Upper lobe of right lung (tissue), 1 donor: Measurements from ENCODE around the gene ARF5. TPM values are rescaled to one million over a fixed set of nuclear protein-coding genes. Genes with fewer than 3 reads are reported as not detected.

Experiments used
- ATAC-seq: fragments of 200-7000 bp; cut with Tn5 transposase; one replicate; pipeline ENCODE4 v1.9.1; 2020; ENCODE audit warnings: mild to moderate bottlenecking, moderate library complexity
- DNase-seq: peaks from one replicate; pipeline ENCODE4 v3.0.0-alpha.2; 2020
- H3K27ac ChIP-seq: fragments of 200-600 bp; one replicate; pipeline ENCODE4 v1.8.0; 2022
- H3K27me3 ChIP-seq: fragments of 200-600 bp; one replicate; pipeline ENCODE4 v1.8.0; 2022; ENCODE audit warnings: mild to moderate bottlenecking
- H3K36me3 ChIP-seq: fragments of 200-600 bp; one replicate; pipeline ENCODE4 v1.8.0; 2022
- H3K4me1 ChIP-seq: fragments of 200-600 bp; one replicate; pipeline ENCODE4 v1.8.0; 2022
- H3K4me3 ChIP-seq: fragments of 200-600 bp; one replicate; pipeline ENCODE4 v1.8.0; 2022; ENCODE audit warnings: mild to moderate bottlenecking
- H3K9me3 ChIP-seq: fragments of 200-600 bp; one replicate; pipeline ENCODE4 v1.8.0; 2022
- intact Hi-C: fragments of 100-400 bp; cut with DNase I; formaldehyde crosslinking; loops from one replicate; pipeline ENCODE4 v1.11.0; 2022
- total RNA-seq: library from RNA; stranded (reverse); fragmentation: NEBNext Ultra II Directional; extraction: Animal tissue kit (Norgen Biotek cat#: 25700); gene quantifications from one replicate; pipeline ENCODE4 v1.2.1, GENCODE V29; 2021
- TF ChIP-seq, protein P1 (sequence below): fragments of 200-600 bp; IDR thresholded peaks from one replicate; pipeline ENCODE4 v1.8.0; 2022; ENCODE audit warnings: antibody characterized with exemption
- donor health status: DM: no; HTN: yes; CAD: no; lungs with severe emphysema.

The ARF5 gene
- total RNA-seq, 1 donor from 2014 or later, result 92.9 TPM

GRCh38 chr7:127600885-127601284 lies 12.7 kb downstream of the ARF5 start:
- DNase-seq, result no peak
- TF ChIP-seq, protein P1, sequence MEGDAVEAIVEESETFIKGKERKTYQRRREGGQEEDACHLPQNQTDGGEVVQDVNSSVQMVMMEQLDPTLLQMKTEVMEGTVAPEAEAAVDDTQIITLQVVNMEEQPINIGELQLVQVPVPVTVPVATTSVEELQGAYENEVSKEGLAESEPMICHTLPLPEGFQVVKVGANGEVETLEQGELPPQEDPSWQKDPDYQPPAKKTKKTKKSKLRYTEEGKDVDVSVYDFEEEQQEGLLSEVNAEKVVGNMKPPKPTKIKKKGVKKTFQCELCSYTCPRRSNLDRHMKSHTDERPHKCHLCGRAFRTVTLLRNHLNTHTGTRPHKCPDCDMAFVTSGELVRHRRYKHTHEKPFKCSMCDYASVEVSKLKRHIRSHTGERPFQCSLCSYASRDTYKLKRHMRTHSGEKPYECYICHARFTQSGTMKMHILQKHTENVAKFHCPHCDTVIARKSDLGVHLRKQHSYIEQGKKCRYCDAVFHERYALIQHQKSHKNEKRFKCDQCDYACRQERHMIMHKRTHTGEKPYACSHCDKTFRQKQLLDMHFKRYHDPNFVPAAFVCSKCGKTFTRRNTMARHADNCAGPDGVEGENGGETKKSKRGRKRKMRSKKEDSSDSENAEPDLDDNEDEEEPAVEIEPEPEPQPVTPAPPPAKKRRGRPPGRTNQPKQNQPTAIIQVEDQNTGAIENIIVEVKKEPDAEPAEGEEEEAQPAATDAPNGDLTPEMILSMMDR, result no peak
- H3K4me3 ChIP-seq, result no peak overlapping the region
- H3K36me3 ChIP-seq, result no peaks in the 10 kb centered on the region
- H3K4me1 ChIP-seq, result no peaks in the 10 kb centered on the region
- H3K27ac ChIP-seq, result no peak overlapping the region
- intact Hi-C loops, result no loop called here
- ATAC-seq, result no peak
- no peaks in the 10 kb centered on the region for H3K27me3 ChIP-seq
- no peaks in the 10 kb centered on the region for H3K9me3 ChIP-seq

DNA sequence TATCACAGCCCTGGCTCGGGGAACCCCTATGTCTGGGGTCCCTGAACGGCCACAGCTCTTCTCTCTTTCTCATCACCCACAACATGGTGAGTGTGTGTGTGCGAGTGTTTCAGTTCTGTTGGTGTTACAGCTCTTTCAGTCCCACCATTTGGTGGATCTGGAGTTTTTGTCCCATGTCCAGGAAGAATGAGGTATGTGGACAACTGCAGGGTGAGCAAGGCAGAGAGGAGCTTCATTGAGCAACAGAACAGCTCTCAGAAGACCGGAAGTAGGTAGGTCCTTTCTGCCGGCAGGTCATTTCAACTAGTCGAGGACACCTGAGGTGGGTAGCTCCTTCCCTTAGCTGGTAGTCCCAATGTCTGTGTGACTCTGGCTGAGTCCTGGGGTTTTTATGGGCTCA lies 20.2 kb downstream of the ARF5 start:
- Histone ChIP-seq H3K4me1 (no peaks in the 10 kb centered on the region), H3K36me3 (no peaks in the 10 kb centered on the region)
- TF ChIP-seq, protein P1, result no peak

DNA sequence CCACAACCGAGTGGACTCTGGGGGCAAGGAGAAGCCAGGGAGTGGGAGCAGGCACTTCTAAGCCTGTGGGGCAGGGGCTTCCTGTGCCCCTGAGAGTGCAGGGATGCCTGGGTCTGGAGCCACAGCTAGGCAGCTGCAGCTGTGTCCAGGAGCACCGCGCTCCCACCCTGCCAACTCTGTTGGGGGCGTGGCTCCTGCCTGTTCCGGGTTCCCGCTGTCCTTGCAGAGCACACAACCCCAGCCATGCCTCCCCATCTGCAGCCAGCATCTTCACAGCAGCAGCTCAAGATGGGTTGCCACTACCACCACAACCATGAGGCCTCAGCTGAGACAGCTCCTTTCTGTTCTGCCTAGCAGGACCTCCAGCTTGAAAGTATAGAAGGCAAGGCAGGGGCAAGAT lies 21.1 kb downstream of the ARF5 start:
- intact Hi-C loops, result no loop called here
- Histone ChIP-seq H3K36me3 (no peaks in the 10 kb centered on the region), H3K27me3 (no peaks in the 10 kb centered on the region), H3K4me1 (no peaks in the 10 kb centered on the region), H3K4me3 (no peak overlapping the region), H3K27ac (no peak overlapping the region), H3K9me3 (no peaks in the 10 kb centered on the region)
- TF ChIP-seq, protein P1, result no peak
- DNase-seq (no peak), ATAC-seq (no peak)

More for the DNA sequence above, 20.2 kb downstream of the ARF5 start:
- H3K27me3 ChIP-seq, result no peaks in the 10 kb centered on the region
- DNase-seq, result no peak
- H3K9me3 ChIP-seq, result no peaks in the 10 kb centered on the region
- no peak overlapping the region for H3K27ac ChIP-seq
- intact Hi-C loops, result no loop called here
- no peak for ATAC-seq
- H3K4me3 ChIP-seq, result no peak overlapping the region

- ATAC-seq (no peak), DNase-seq (no peak)
- Histone ChIP-seq H3K27me3 (peaks cover 2% of the 10 kb centered on the region), H3K4me1 (no peaks in the 10 kb centered on the region), H3K36me3 (no peaks in the 10 kb centered on the region), H3K27ac (no peak overlapping the region), H3K4me3 (no peak overlapping the region), H3K9me3 (no peaks in the 10 kb centered on the region)
- TF ChIP-seq, protein P1, result no peak
- intact Hi-C loops, result no loop called here
These were observed 24.1 kb downstream of the ARF5 start for GRCh38 chr7:127612263-127612662.

- intact Hi-C loops, result no loop called here
- no peak overlapping the region for H3K27ac ChIP-seq
- TF ChIP-seq, protein P1, result no peak
- H3K9me3 ChIP-seq, result no peaks in the 10 kb centered on the region
- no peaks in the 10 kb centered on the region for H3K36me3 ChIP-seq
- ATAC-seq, result no peak
- DNase-seq, result no peak
- H3K4me1 ChIP-seq, result no peaks in the 10 kb centered on the region
- H3K4me3 ChIP-seq, result no peak overlapping the region
- peaks cover 43% of the 10 kb centered on the region for H3K27me3 ChIP-seq
These were observed 28.5 kb downstream of the ARF5 start for GRCh38 chr7:127616724-127617123.

- intact Hi-C loops, result no loop called here
- Histone ChIP-seq H3K4me1 (no peaks in the 10 kb centered on the region), H3K27ac (no peak within 1 kb of the TSS), H3K27me3 (peaks cover 43% of the 10 kb centered on the region), H3K4me3 (no peak within 1 kb of the TSS), H3K36me3 (no peaks in the 10 kb centered on the region), H3K9me3 (no peaks in the 10 kb centered on the region)
- DNase-seq (no peak), ATAC-seq (no peak)
- TF ChIP-seq, protein P1, result no peak
These were observed 29.8 kb downstream of the ARF5 start, which contains the start of gene PAX4 for GRCh38 chr7:127618042-127618441. Gene PAX4, minus strand, starts transcription at chr7:127618142. Its CDS starts 2,214 bp downstream, at chr7:127615928.
